K562 (cell line): Measurements from ENCODE around the gene RDH16. TPM values are rescaled to one million over a fixed set of nuclear protein-coding genes. Genes with fewer than 3 reads are reported as not detected.

Source experiments
- ARNT ChIP-seq, 2 experiments: fragments of 450-650 bp; IDR thresholded peaks; 2 replicates each; pipeline ENCODE4 v1.6.1; 2016; ENCODE audit warnings: mild to moderate bottlenecking in 1 of 2
- CCNT2 ChIP-seq: IDR thresholded peaks from 2 replicates; pipeline ENCODE4 v1.6.1; 2011; ENCODE audit warnings: borderline replicate concordance, low read depth, mild to moderate bottlenecking, moderate library complexity, mixed read lengths, low read length; ENCODE audit not compliant: insufficient read length; ENCODE audit errors: extremely low read depth
- DDX20 ChIP-seq: fragments of 450-650 bp; IDR thresholded peaks from 2 replicates; pipeline ENCODE4 v1.6.1; 2016; ENCODE audit warnings: missing genetic modification characterization, low read depth, mild to moderate bottlenecking, missing compliant biosample characterization, moderate library complexity
- HMGN3 ChIP-seq: IDR thresholded peaks from 2 replicates; pipeline ENCODE4 v1.6.1; 2011; ENCODE audit warnings: borderline replicate concordance, low read depth, mild to moderate bottlenecking, mixed read lengths, low read length; ENCODE audit not compliant: insufficient read length; ENCODE audit errors: extremely low read depth
- ZFX ChIP-seq: sonication (generic); formaldehyde crosslinking; IDR thresholded peaks from 2 replicates; pipeline ENCODE4 v1.8.0; 2022; ENCODE audit warnings: mild to moderate bottlenecking, missing genetic modification reagents, moderate library complexity
- polyA plus RNA-seq, 8 experiments: library from polyadenylated mRNA; depleted of rRNA in 4 of 8; stranded (reverse) in 5 of 8; unstranded in 3 of 8; fragments of >200 nt; fragmentation: Nextera tagmentation in 2 of 8; fragmentation: Illumina TruSeq in 1 of 8; extraction: Ambion mirVana in 2 of 8; extraction: Trizol in 1 of 8; gene quantifications; 2 replicates each; pipeline versions ENCODE4 v1.2.1 to v1.2.3, GENCODE V29; 2011 to 2014; ENCODE audit warnings: inconsistent platforms in 1 of 8, missing spikeins in 1 of 8
- total RNA-seq, 7 experiments: library from RNA; depleted of rRNA in 6 of 7; stranded (reverse); fragments of >200 nt in 6 of 7; fragmentation: Illumina TruSeq in 2 of 7; extraction: Trizol in 2 of 7; gene quantifications; 2 replicates each; pipeline versions ENCODE4 v1.2.1 to v1.2.3, GENCODE V29; 2011 to 2021; ENCODE audit warnings: low replicate concordance in 1 of 7
- TF ChIP-seq, protein P1 (sequence below): fragments of 200-600 bp; sonication (generic); IDR thresholded peaks from one replicate; pipeline ENCODE4 v1.6.1; 2012; ENCODE audit warnings: mild to moderate bottlenecking, low read depth, low read length, inconsistent platforms
- TF ChIP-seq, protein P2 (sequence below): fragments of 450-650 bp; IDR thresholded peaks from 2 replicates; pipeline ENCODE4 v1.7.0; 2016; ENCODE audit warnings: borderline replicate concordance
- TF ChIP-seq, protein P3 (sequence below), 2 experiments: fragments of 250-450 bp in 1 of 2; fragments of 450-650 bp in 1 of 2; sonication (Bioruptor Pico) in 1 of 2; IDR thresholded peaks; 2 replicates each; pipeline versions ENCODE4 v1.6.1 to v1.8.0; 2016 to 2021; ENCODE audit warnings: mild to moderate bottlenecking in 2 of 2, moderate library complexity in 2 of 2, missing compliant biosample characterization in 1 of 2, missing genetic modification characterization in 1 of 2
- TF ChIP-seq, protein P4 (sequence below), 3 experiments: IDR thresholded peaks in 2 of 3; conservative IDR thresholded peaks in 1 of 3; 2 replicates each; pipeline ENCODE4 v1.5.1; 2011 to 2012; ENCODE audit warnings: low read length in 3 of 3, mild to moderate bottlenecking in 3 of 3, control low read depth in 2 of 3, improper control_type of control experiment in 1 of 3, inconsistent platforms in 1 of 3, low read depth in 1 of 3, mixed read lengths in 1 of 3, moderate library complexity in 1 of 3; ENCODE audit not compliant: insufficient read depth in 2 of 3

Gene RDH16
- total and polyA plus RNA-seq, 9 of the 15 experiments (the other 6 are each of a cell fraction or from before 2014, with no cell fraction given) = 0.11 to 0.52 (median 0.22) TPM; not detected in 1

DNA sequence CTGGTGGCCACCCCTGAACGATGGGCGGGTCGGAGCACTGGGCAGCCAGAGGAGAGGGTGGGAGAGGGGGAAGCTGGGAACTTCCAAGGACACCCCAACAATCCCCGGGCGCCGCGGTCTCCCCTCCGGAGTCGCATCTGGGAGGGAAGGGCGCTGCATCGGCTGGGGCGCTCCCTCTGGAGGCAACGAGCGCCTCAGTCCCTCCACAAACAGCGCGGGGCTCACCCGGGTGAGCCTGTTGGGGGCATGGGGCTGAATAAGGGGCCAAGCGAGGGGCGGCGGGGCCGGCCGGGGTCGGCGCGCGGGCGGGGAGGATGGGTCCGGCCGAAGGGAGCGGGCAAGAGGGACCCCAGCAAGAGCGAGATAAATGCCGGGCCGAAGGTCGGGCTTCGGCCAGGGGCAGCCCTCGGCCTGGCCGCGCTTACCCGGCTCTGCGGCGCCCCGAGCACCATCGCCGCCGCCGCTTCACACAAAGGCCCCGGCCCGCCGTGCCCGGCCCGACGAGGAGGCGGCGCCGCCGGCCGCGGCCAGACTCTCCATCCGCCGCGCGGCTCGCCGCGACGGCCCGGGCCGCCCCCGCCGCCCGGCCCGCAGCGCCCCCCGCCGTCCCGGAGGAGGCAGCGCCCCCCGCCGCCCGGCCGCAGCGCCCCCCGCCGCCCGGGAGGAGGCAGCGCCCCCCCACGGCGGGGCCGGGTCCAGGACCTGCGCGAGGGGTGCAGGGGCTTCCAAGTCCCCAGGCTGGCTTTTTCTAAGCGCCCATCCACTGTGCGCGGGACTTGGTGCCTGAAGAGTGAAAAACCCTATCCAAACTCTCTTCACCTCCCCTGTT is 48.8 kb upstream of the RDH16 start, which contains the start of gene ZBTB39 (continued):
- TF ChIP-seq, protein P1, sequence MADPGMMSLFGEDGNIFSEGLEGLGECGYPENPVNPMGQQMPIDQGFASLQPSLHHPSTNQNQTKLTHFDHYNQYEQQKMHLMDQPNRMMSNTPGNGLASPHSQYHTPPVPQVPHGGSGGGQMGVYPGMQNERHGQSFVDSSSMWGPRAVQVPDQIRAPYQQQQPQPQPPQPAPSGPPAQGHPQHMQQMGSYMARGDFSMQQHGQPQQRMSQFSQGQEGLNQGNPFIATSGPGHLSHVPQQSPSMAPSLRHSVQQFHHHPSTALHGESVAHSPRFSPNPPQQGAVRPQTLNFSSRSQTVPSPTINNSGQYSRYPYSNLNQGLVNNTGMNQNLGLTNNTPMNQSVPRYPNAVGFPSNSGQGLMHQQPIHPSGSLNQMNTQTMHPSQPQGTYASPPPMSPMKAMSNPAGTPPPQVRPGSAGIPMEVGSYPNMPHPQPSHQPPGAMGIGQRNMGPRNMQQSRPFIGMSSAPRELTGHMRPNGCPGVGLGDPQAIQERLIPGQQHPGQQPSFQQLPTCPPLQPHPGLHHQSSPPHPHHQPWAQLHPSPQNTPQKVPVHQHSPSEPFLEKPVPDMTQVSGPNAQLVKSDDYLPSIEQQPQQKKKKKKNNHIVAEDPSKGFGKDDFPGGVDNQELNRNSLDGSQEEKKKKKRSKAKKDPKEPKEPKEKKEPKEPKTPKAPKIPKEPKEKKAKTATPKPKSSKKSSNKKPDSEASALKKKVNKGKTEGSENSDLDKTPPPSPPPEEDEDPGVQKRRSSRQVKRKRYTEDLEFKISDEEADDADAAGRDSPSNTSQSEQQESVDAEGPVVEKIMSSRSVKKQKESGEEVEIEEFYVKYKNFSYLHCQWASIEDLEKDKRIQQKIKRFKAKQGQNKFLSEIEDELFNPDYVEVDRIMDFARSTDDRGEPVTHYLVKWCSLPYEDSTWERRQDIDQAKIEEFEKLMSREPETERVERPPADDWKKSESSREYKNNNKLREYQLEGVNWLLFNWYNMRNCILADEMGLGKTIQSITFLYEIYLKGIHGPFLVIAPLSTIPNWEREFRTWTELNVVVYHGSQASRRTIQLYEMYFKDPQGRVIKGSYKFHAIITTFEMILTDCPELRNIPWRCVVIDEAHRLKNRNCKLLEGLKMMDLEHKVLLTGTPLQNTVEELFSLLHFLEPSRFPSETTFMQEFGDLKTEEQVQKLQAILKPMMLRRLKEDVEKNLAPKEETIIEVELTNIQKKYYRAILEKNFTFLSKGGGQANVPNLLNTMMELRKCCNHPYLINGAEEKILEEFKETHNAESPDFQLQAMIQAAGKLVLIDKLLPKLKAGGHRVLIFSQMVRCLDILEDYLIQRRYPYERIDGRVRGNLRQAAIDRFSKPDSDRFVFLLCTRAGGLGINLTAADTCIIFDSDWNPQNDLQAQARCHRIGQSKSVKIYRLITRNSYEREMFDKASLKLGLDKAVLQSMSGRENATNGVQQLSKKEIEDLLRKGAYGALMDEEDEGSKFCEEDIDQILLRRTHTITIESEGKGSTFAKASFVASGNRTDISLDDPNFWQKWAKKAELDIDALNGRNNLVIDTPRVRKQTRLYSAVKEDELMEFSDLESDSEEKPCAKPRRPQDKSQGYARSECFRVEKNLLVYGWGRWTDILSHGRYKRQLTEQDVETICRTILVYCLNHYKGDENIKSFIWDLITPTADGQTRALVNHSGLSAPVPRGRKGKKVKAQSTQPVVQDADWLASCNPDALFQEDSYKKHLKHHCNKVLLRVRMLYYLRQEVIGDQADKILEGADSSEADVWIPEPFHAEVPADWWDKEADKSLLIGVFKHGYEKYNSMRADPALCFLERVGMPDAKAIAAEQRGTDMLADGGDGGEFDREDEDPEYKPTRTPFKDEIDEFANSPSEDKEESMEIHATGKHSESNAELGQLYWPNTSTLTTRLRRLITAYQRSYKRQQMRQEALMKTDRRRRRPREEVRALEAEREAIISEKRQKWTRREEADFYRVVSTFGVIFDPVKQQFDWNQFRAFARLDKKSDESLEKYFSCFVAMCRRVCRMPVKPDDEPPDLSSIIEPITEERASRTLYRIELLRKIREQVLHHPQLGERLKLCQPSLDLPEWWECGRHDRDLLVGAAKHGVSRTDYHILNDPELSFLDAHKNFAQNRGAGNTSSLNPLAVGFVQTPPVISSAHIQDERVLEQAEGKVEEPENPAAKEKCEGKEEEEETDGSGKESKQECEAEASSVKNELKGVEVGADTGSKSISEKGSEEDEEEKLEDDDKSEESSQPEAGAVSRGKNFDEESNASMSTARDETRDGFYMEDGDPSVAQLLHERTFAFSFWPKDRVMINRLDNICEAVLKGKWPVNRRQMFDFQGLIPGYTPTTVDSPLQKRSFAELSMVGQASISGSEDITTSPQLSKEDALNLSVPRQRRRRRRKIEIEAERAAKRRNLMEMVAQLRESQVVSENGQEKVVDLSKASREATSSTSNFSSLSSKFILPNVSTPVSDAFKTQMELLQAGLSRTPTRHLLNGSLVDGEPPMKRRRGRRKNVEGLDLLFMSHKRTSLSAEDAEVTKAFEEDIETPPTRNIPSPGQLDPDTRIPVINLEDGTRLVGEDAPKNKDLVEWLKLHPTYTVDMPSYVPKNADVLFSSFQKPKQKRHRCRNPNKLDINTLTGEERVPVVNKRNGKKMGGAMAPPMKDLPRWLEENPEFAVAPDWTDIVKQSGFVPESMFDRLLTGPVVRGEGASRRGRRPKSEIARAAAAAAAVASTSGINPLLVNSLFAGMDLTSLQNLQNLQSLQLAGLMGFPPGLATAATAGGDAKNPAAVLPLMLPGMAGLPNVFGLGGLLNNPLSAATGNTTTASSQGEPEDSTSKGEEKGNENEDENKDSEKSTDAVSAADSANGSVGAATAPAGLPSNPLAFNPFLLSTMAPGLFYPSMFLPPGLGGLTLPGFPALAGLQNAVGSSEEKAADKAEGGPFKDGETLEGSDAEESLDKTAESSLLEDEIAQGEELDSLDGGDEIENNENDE = no peak
- TF ChIP-seq HMGN3 (peak; percentile 51), ARNT (IDR thresholded peaks at IDR 0.05) (no peak), ZFX (peak; percentile 69), CCNT2 (peak; percentile 57), DDX20 (no peak)
- TF ChIP-seq, protein P2, sequence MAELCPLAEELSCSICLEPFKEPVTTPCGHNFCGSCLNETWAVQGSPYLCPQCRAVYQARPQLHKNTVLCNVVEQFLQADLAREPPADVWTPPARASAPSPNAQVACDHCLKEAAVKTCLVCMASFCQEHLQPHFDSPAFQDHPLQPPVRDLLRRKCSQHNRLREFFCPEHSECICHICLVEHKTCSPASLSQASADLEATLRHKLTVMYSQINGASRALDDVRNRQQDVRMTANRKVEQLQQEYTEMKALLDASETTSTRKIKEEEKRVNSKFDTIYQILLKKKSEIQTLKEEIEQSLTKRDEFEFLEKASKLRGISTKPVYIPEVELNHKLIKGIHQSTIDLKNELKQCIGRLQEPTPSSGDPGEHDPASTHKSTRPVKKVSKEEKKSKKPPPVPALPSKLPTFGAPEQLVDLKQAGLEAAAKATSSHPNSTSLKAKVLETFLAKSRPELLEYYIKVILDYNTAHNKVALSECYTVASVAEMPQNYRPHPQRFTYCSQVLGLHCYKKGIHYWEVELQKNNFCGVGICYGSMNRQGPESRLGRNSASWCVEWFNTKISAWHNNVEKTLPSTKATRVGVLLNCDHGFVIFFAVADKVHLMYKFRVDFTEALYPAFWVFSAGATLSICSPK = no peak
- TF ChIP-seq, protein P3, sequence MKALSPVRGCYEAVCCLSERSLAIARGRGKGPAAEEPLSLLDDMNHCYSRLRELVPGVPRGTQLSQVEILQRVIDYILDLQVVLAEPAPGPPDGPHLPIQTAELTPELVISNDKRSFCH (CRISPR knock-in tag; IDR thresholded peaks at IDR 0.05) = no peak
- TF ChIP-seq, protein P3 (tag; IDR thresholded peaks at IDR 0.05) = no peak
- TF ChIP-seq, protein P4, sequence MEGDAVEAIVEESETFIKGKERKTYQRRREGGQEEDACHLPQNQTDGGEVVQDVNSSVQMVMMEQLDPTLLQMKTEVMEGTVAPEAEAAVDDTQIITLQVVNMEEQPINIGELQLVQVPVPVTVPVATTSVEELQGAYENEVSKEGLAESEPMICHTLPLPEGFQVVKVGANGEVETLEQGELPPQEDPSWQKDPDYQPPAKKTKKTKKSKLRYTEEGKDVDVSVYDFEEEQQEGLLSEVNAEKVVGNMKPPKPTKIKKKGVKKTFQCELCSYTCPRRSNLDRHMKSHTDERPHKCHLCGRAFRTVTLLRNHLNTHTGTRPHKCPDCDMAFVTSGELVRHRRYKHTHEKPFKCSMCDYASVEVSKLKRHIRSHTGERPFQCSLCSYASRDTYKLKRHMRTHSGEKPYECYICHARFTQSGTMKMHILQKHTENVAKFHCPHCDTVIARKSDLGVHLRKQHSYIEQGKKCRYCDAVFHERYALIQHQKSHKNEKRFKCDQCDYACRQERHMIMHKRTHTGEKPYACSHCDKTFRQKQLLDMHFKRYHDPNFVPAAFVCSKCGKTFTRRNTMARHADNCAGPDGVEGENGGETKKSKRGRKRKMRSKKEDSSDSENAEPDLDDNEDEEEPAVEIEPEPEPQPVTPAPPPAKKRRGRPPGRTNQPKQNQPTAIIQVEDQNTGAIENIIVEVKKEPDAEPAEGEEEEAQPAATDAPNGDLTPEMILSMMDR (IDR thresholded peaks at IDR 0.05 in 2 of 3, conservative IDR thresholded peaks at IDR 0.05 in 1 of 3; ENCODE audit: insufficient read depth in 2 of 3, low read depth in 1 of 3, low read length in 3 of 3) = peak; percentile 62 to 95 (median 73)
